Stimulated activated CD8-positive, alpha-beta memory T cell treated with anti-CD3 and anti-CD28 coated beads, Interleukin-2, amount 100 ng/mL, for 48 hours (primary cell): Measurements from ENCODE around the gene TRAPPC3L.

ENCODE experiments used
- DNase-seq, 2 donors: peaks; one replicate each; pipeline ENCODE4 v3.0.0-alpha.2; 2020; ENCODE audit warnings: low read depth in 2 of 2

Gene TRAPPC3L

GRCh38 chr6:116557893-116558292, 12.4 kb upstream of the TRAPPC3L start:
- DNase-seq = no peak

DNA sequence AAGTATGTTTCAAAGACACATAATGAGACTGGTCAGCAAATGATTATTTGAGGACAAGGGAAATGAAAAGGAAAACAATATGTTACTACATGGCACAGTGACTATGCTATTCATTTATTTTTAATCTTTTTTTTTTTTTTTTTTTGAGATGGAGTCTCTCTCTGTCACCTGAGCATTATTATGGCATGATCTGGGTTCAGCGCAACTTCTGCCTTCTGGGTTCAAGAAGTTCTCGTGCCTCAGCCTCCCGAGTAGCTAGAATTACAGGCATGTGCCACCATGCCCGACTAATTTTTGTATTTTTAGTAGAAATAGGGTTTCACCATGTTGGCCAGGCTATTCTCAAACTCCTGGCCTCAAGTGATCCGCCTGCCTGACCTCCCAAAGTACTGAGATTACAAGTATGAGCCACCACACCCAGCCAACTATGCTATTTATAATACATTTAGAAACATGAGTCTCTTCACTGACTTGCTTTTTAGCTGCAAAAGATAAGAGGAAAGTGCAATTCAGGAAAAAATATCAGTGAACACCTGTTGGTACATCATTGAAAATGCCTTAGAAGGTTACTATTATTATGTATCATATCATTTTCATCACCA, 11.4 kb upstream of the TRAPPC3L start:
- DNase-seq = no peak

DNA sequence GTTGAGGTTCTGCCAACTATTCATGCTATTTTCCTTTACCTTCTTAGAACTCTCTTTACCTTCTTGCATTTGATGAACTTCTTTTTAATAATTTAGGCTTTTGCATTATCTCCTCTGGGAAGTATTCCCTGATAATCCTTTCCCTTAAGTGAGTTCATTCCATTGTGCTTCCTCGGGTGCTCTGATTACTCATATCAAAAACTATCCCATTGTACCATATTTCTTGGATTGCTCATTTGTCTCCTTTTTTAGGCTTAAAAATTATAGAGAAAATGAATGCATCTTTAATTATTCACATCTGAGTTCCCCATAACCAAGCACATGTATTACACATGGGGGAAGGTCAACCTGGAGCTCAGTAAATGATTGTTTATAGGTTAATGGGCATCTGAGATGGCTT, 10.6 kb upstream of the TRAPPC3L start:
- DNase-seq = no peak

DNA sequence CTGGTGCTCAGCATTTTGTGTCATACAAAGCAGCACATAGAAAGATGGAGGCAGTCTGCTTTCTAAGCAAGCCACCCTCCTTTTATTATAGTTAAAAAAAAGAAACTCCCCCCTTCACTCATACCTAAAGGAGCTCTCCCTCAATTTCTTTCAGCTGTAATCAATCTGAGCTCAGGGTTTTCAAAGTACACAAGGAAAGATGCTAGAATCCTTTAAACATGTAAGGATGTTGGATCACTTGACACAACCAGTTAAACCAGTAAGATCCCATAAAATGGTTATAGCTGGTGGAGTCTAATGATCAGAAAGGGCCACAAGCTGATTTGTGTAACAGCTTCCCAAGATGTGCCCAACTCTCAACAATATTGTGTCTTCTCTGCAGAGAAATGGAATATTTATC, 8.0 kb upstream of the TRAPPC3L start, which contains the start of gene CALHM4:
Gene CALHM4 (plus strand): TSS at position 301 of the 400 bp plus-strand sequence. CDS start 43 bp downstream, at position 344.
- DNase-seq = no peak

GRCh38 chr6:116550796-116551195, 5.3 kb upstream of the TRAPPC3L start:
- no peak for DNase-seq

GRCh38 chr6:116547358-116547757, 1.9 kb upstream of the TRAPPC3L start:
- DNase-seq = no peak

GRCh38 chr6:116543149-116543548, 2.3 kb downstream of the TRAPPC3L start:
- no peak for DNase-seq

GRCh38 chr6:116542426-116542825, 3.1 kb downstream of the TRAPPC3L start:
- DNase-seq = no peak

DNA sequence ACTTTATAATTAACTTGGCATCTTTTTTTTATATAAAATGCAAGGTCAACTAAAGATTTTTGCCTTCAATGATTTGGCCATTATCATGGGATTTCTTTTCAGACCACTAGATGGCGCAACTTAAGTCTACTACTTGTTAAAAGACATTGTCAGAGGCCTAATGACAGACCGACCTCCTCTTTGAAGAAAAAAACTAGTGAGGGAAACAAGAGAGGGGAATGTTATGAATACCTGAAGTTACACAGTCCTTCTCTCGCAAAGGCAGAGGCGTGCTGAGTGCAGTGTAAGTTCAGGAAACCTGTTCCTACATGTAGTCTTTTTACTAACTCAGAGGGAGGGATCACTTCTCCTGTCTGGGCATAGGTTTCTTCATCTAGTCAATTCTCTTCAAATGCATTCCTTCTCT, 9.3 kb downstream of the TRAPPC3L start:
- DNase-seq = no peak

GRCh38 chr6:116535109-116535508, 10.4 kb downstream of the TRAPPC3L start:
- no peak for DNase-seq

- no peak for DNase-seq
These were observed 12.1 kb downstream of the TRAPPC3L start for GRCh38 chr6:116533233-116533957.

- DNase-seq = peak in 1 of 2 donors; percentile 25
These were observed 13.6 kb downstream of the TRAPPC3L start for GRCh38 chr6:116531675-116532570.

GRCh38 chr6:116530436-116530835, 15.0 kb downstream of the TRAPPC3L start:
- no peak for DNase-seq

DNA sequence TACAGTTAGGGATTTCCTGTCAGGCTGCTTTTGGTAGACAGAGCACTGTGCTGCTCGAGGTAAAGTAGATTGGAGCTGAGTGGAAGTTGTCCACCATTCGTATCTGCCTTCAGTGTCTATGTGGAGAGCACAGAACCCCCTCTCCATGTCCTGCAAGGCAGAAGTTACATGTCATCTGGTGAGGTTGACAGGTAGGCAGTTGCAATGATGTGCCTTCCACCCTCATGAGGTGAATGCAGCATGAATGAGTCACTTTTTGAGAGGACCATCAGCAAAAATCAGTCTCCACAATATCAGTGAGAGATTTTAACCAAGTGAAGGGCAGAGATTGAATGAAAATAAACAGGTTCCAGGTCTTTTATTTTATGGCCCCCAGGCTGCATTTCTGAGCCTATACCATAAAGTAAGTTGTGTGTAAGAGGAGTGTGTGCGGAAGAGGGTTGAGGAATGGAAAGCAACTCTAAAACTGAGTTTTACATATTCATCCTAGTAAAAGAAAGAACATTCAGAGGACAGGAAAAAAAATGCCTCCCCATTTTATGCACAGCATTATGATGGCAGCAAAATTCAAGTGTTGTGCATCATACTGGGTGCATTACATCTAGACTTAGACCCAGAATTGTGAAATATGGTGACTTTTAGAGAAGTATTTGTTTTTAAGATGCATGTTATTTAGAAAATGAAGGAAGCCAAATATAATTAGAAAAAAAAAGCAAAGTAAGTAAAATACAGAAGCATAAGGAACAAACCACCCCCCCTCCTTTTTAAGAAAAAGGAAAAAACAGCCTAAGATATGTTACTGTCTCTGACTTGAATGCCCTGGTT, 15.8 kb downstream of the TRAPPC3L start:
- no peak for DNase-seq

GRCh38 chr6:116528780-116529179, 16.7 kb downstream of the TRAPPC3L start:
- DNase-seq = no peak

GRCh38 chr6:116528133-116528532, 17.4 kb downstream of the TRAPPC3L start:
- DNase-seq = no peak

DNA sequence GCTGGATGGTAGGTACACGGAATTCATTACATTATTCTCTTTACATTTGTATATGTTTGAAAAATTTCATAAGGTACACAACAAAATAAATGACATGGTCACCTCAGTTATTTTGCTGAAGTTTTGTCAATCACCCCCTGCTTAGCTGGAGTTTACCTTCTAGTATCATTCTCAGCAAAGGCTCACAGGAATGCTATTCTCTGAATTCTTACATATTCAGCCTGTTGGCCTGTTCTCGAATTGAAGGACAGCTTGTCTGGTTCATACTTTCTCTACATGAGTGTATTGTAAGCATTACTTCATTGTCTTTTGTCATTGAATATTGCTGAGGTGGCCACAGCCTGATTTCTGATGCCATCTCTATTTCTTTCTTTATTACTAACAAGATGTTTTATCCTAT, 21.2 kb downstream of the TRAPPC3L start:
- DNase-seq = no peak

GRCh38 chr6:116522896-116523295, 22.6 kb downstream of the TRAPPC3L start:
- no peak for DNase-seq

GRCh38 chr6:116518621-116519368, 26.7 kb downstream of the TRAPPC3L start:
- no peak for DNase-seq

DNA sequence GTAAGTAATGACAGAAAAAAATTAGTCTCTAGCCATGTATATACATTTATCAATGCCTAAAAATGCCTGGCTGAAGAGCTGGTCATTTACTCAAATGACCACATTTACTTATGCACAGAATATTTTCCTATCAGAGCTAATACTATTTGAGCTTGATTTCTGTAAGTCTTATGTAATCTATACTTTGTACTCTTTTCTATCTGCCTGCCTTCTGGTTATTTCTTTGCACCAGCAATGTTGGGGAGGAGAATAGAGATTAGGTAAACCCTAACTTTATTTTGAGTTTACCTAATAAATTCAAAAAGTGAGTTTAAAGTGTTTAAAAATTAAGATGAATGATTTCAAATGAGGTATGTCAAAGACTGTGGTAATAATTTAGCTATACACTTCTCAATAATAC, 30.3 kb downstream of the TRAPPC3L start:
- DNase-seq = no peak

DNA sequence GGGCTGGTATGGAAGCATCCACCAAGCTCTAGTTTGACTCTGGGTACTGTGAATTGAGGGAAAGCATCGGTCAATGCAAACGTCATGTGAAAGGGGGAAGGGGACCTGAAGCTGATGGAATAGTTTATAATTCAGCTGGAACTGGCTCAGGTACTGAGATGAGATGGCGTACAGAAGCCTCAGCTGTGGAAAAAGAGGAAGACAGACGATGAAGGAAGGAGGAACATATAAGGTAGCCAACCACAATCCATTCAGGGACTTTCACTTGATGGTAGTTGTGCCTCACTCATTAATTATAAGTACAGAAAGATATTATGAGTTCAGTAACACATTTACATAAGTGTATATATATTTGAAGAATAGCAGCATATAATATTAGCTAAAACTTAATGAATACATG, 31.4 kb downstream of the TRAPPC3L start:
- DNase-seq = no peak
